ENCODE results near the gene DPH2. TPM values are rescaled to one million over a fixed set of nuclear protein-coding genes. Genes with fewer than 3 reads are reported as not detected.
A peak's percentile ranks its signal among the peaks of the same experiment; 100 is the strongest.

The DPH2 gene
- 10 to 100 TPM; 14.1 to 20.9 TPM for total RNA-seq
- long read RNA-seq, transcript DPH2-201 (6 exons, 2,472 nt), result major isoform, 10 of 15 reads
- long read RNA-seq, partial matches to known transcripts, result 1 of 15 reads
- long read RNA-seq, other reads (novel, unspliced or antisense), result 1 of 15 reads

- ATAC-seq, result peak; percentile 93 to 95
- intact Hi-C loops (cut with DNase I), result no loop called here
- DNase-seq, result peak; percentile 98
Observed at GRCh38 chr1:43969746-43970466, at the start of gene DPH2. Gene DPH2 (plus strand): TSS chr1:43970010. CDS start chr1:43970176, 166 bp downstream.

GRCh38 chr1:43921022-43921421 is 48.8 kb upstream of the DPH2 start:
- intact Hi-C loops (cut with DNase I), result no loop called here
- ATAC-seq (no peak), DNase-seq (no peak)

GRCh38 chr1:43924516-43924915 is 45.3 kb upstream of the DPH2 start:
- ATAC-seq, result no peak
- DNase-seq, result no peak
- intact Hi-C loops (cut with DNase I), result no loop called here

GRCh38 chr1:43925846-43926245 is 44.0 kb upstream of the DPH2 start:
- DNase-seq, result no peak
- intact Hi-C loops (cut with DNase I), result no loop called here
- no peak for ATAC-seq

GRCh38 chr1:43930168-43930948 is 39.5 kb upstream of the DPH2 start:
- intact Hi-C loops (cut with DNase I), result loop anchor here (5.0 to 10.0 kb wide), 3 partner anchors 168 to 706 kb away; no protein-coding TSS in a partner anchor
- no peak for ATAC-seq
- DNase-seq, result no peak

- intact Hi-C loops (cut with DNase I), result loop anchor here (5.0 to 10.0 kb wide), 3 partner anchors 169 to 706 kb away; no protein-coding TSS in a partner anchor
- DNase-seq (no peak), ATAC-seq (no peak)
Observed at GRCh38 chr1:43930949-43931275, 38.9 kb upstream of the DPH2 start.

- DNase-seq (no peak), ATAC-seq (no peak)
- intact Hi-C loops (cut with DNase I), result loop anchor here (5.0 to 10.0 kb wide), 3 partner anchors 170 to 707 kb away; no protein-coding TSS in a partner anchor
Observed at GRCh38 chr1:43931711-43932660, 37.8 kb upstream of the DPH2 start.

- DNase-seq (no peak), ATAC-seq (no peak)
- intact Hi-C loops (cut with DNase I), result loop anchor here (5.0 to 10.0 kb wide), 3 partner anchors 171 to 708 kb away; no protein-coding TSS in a partner anchor
Observed at GRCh38 chr1:43932786-43933385, 36.9 kb upstream of the DPH2 start.

- ATAC-seq (peak; percentile 2 to 23), DNase-seq (no peak)
- intact Hi-C loops (cut with DNase I), result loop anchor here (1.0 to 10.0 kb wide), 4 partner anchors 170 to 709 kb away; no protein-coding TSS in a partner anchor
Observed at GRCh38 chr1:43933386-43934100, 36.3 kb upstream of the DPH2 start, which contains the start of gene ARTN. Gene ARTN (plus strand): TSS chr1:43933801. CDS start chr1:43935657, 1,856 bp downstream.

- intact Hi-C loops (cut with DNase I), result loop anchor here (1.0 to 10.0 kb wide), 4 partner anchors 171 to 710 kb away; no protein-coding TSS in a partner anchor
- DNase-seq (peak; percentile 54), ATAC-seq (peak; percentile 54 to 67)
Observed at GRCh38 chr1:43934101-43934985, 35.5 kb upstream of the DPH2 start.

- intact Hi-C loops (cut with DNase I), result loop anchor here (1.0 to 10.0 kb wide), 4 partner anchors 172 to 710 kb away; no protein-coding TSS in a partner anchor
- no peak for ATAC-seq
- DNase-seq, result no peak
Observed at GRCh38 chr1:43934986-43935324, 34.9 kb upstream of the DPH2 start.

- ATAC-seq, result no peak
- intact Hi-C loops (cut with DNase I), result loop anchor here in 1 of 2 donors (10.0 kb wide), 1 partner anchor 711 kb away; no protein-coding TSS in a partner anchor
Observed at GRCh38 chr1:43935711-43936427, 33.9 kb upstream of the DPH2 start.

GRCh38 chr1:43936431-43937151 is 33.2 kb upstream of the DPH2 start:
- peak; percentile 49 for DNase-seq

More at GRCh38 chr1:43935711-43936427, 33.9 kb upstream of the DPH2 start:
- no peak for DNase-seq

GRCh38 chr1:43937179-43937865 is 32.5 kb upstream of the DPH2 start:
- no peak for ATAC-seq

More at GRCh38 chr1:43936431-43937151, 33.2 kb upstream of the DPH2 start:
- intact Hi-C loops (cut with DNase I), result loop anchor here in 1 of 2 donors (10.0 kb wide), 1 partner anchor 712 kb away; no protein-coding TSS in a partner anchor
- ATAC-seq, result peak; percentile 20 to 26

More at GRCh38 chr1:43937179-43937865, 32.5 kb upstream of the DPH2 start:
- intact Hi-C loops (cut with DNase I), result loop anchor here in 1 of 2 donors (10.0 kb wide), 1 partner anchor 713 kb away; no protein-coding TSS in a partner anchor
- no peak for DNase-seq
